Lung (tissue), 12 donors: ENCODE results near the gene GPAM. TPM values are rescaled to one million over a fixed set of nuclear protein-coding genes. Genes with fewer than 3 reads are reported as not detected.

Source experiments
- ATAC-seq: fragments of 200-7000 bp; cut with Tn5 transposase; one replicate; pipeline ENCODE4 v1.9.1; 2020; ENCODE audit warnings: moderate number of reproducible peaks; ENCODE audit not compliant: insufficient read depth, low FRiP score
- DNase-seq, 3 donors: peaks; one replicate each; pipeline ENCODE4 v3.0.0-alpha.2; 2013 to 2017
- H3K27ac ChIP-seq, 2 donors: one replicate each; pipeline ENCODE4 v1.5.1; 2013; ENCODE audit warnings: mild to moderate bottlenecking in 2 of 2, moderate library complexity in 2 of 2, control low read depth in 1 of 2, inconsistent platforms in 1 of 2, low read depth in 1 of 2, low read length in 1 of 2
- H3K27me3 ChIP-seq, 3 donors: one replicate each; pipeline ENCODE4 v1.5.1; 2013; ENCODE audit warnings: low read length in 2 of 3; ENCODE audit not compliant: control insufficient read depth in 3 of 3, insufficient read depth in 3 of 3
- H3K36me3 ChIP-seq, 4 donors: one replicate each; pipeline ENCODE4 v1.5.1; 2013; ENCODE audit warnings: low read length in 4 of 4, mild to moderate bottlenecking in 1 of 4, moderate library complexity in 1 of 4; ENCODE audit not compliant: control insufficient read depth in 4 of 4, insufficient read depth in 4 of 4
- H3K4me1 ChIP-seq, 5 donors: one replicate each; pipeline ENCODE4 v1.5.1; 2013; ENCODE audit warnings: low read length in 5 of 5, mild to moderate bottlenecking in 2 of 5, moderate library complexity in 1 of 5; ENCODE audit not compliant: control insufficient read depth in 5 of 5, insufficient read depth in 5 of 5
- H3K4me3 ChIP-seq: one replicate; pipeline ENCODE4 v1.5.1; 2013; ENCODE audit warnings: mild to moderate bottlenecking, control low read depth, moderate library complexity
- H3K9ac ChIP-seq, 2 donors: one replicate each; pipeline ENCODE4 v1.5.1; 2013; ENCODE audit warnings: low read length in 2 of 2, control low read depth in 1 of 2; ENCODE audit not compliant: insufficient read depth in 1 of 2
- H3K9me3 ChIP-seq, 4 donors: one replicate each; pipeline ENCODE4 v1.5.1; 2013; ENCODE audit warnings: low read length in 3 of 4, mild to moderate bottlenecking in 1 of 4, moderate library complexity in 1 of 4; ENCODE audit not compliant: control insufficient read depth in 4 of 4, insufficient read depth in 3 of 4
- CTCF ChIP-seq: IDR thresholded peaks from 2 replicates; pipeline ENCODE4 v1.5.1; 2012; ENCODE audit warnings: mild to moderate bottlenecking; ENCODE audit errors: control extremely low read depth, extremely low read depth
- WGBS, 2 donors: extraction: QIAGEN DNeasy Blood & Tissue Kit; methylation state at CpG; one replicate each; pipeline ENCODE4 v1.1.7; 2013; 5-methylcytosine and 5-hydroxymethylcytosine counted together
- polyA plus RNA-seq, 2 donors: library from polyadenylated mRNA; stranded (reverse); fragments of 200-250 nt; gene quantifications; one replicate each; pipeline ENCODE4 v1.2.1, GENCODE V29; 2013
- total RNA-seq, 2 donors: library from RNA; depleted of rRNA in 1 of 2; stranded (reverse); fragments of >200 nt in 1 of 2; gene quantifications; one replicate each; pipeline ENCODE4 v1.2.1, GENCODE V29; 2014 to 2021
- donor health status: control.
- donor health status: control.
- donor health status: Bipolar disorder and iron deficiency.
- donor health status: healthy.
- donor health status: DM: yes; HTN: yes; CAD: no.

The GPAM gene
- total and polyA plus RNA-seq, 4 donors = 2.7 to 21.8 (median 8.9) TPM

- no peak overlapping the region for H3K4me3 ChIP-seq
- TF ChIP-seq CTCF = no peak
- ATAC-seq (no peak), DNase-seq (no peak)
- no peaks in the 10 kb centered on the region for H3K9me3 ChIP-seq
- no peaks in the 10 kb centered on the region for H3K4me1 ChIP-seq
- H3K27me3 ChIP-seq = no peaks in the 10 kb centered on the region
- no peak overlapping the region for H3K27ac ChIP-seq
- H3K36me3 ChIP-seq = no peaks in the 10 kb centered on the region
- WGBS, 2 donors = 83 to 86% methylated on average over 5 of the region's 5 CpGs
- H3K9ac ChIP-seq = no peak overlapping the region
These were observed 56.7 kb downstream of the GPAM start for GRCh38 chr10:112126901-112127300.

- Histone ChIP-seq H3K9me3 (no peaks in the 10 kb centered on the region), H3K9ac (no peak overlapping the region), H3K4me1 (no peaks in the 10 kb centered on the region), H3K36me3 (no peaks in the 10 kb centered on the region), H3K27ac (no peak overlapping the region), H3K27me3 (no peaks in the 10 kb centered on the region), H3K4me3 (no peak overlapping the region)
- no peak for TF ChIP-seq CTCF
- DNase-seq (no peak), ATAC-seq (no peak)
- WGBS, 2 donors = 75 to 77% methylated on average over 5 of the region's 5 CpGs
These were observed 57.4 kb downstream of the GPAM start for GRCh38 chr10:112126172-112126571.

- H3K27ac ChIP-seq = no peak overlapping the region
- no peaks in the 10 kb centered on the region for H3K4me1 ChIP-seq
- H3K9ac ChIP-seq = no peak overlapping the region
- 78 to 85% methylated on average over 3 of the region's 3 CpGs for WGBS, 2 donors
- DNase-seq = no peak
- no peak for TF ChIP-seq CTCF
- H3K4me3 ChIP-seq = no peak overlapping the region
- H3K36me3 ChIP-seq = no peaks in the 10 kb centered on the region
- ATAC-seq = no peak
- H3K9me3 ChIP-seq = no peaks in the 10 kb centered on the region
- H3K27me3 ChIP-seq = no peaks in the 10 kb centered on the region
These were observed 58.7 kb downstream of the GPAM start for GRCh38 chr10:112124866-112125265.

- Histone ChIP-seq H3K36me3 (no peaks in the 10 kb centered on the region), H3K27me3 (no peaks in the 10 kb centered on the region), H3K4me1 (no peaks in the 10 kb centered on the region), H3K27ac (no peak overlapping the region), H3K9ac (no peak overlapping the region), H3K4me3 (no peak overlapping the region), H3K9me3 (no peaks in the 10 kb centered on the region)
- DNase-seq (no peak), ATAC-seq (no peak)
- 66 to 74% methylated on average over 4 of the region's 4 CpGs for WGBS, 2 donors
- no peak for TF ChIP-seq CTCF
These were observed 60.7 kb downstream of the GPAM start for GRCh38 chr10:112122827-112123226.
